ENCODE measurements around the gene MRPL2. TPM values are rescaled to one million over a fixed set of nuclear protein-coding genes. Genes with fewer than 3 reads are reported as not detected.

MRPL2 gene
- total and polyA plus RNA-seq, 2 experiments from 2014 or later = 19.7 to 71.9 TPM

DNA sequence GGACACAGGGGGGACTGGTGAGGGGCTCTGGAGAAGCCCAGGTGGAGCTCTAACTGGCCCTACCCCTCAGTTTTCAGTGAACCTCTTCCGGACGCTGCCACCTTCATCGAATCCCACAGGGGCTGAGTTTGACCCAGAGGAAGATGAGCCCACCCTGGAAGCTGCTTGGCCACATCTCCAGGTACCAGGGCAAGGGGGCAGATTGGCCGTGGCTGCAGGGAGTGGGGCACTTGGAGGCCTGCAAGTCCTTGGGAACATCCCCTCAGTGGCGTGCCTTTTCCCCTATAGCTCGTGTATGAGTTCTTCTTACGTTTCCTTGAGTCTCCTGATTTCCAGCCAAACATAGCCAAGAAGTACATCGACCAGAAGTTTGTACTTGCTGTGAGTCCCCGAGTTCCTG is 52.1 kb downstream of the MRPL2 start:
- Histone ChIP-seq H3K9me3 (ENCODE audit: low read depth) (no peaks in the 10 kb centered on the region), H3K9me2 (ENCODE audit: insufficient read depth) (no peaks in the 10 kb centered on the region), H2AFZ (no peak overlapping the region), H3F3A (ENCODE audit: insufficient read depth) (0 out of 2 replicates have a peak, but pooled peaks cover 13% of the 10 kb centered on the region), H3K79me2 (ENCODE audit: insufficient read depth) (peaks cover 19% of the 10 kb centered on the region), H3K36me3 (ENCODE audit: low read depth) (peaks cover 8% of the 10 kb centered on the region; the same call in 1 of the 2 replicates), H3K27me3 (replicated peaks; ENCODE audit: insufficient read depth) (no peaks in the 10 kb centered on the region), H3K4me2 (ENCODE audit: unreplicated experiment) (no peak overlapping the region), H3K27ac (no peak overlapping the region), H3K4me3 (no peak overlapping the region), H3K9ac (no peak overlapping the region), H3K4me1 (ENCODE audit: insufficient read depth) (peaks cover 6% of the 10 kb centered on the region; the same call in 1 of the 2 replicates), H4K20me1 (ENCODE audit: insufficient read depth) (no peaks in the 10 kb centered on the region)
- WGBS, 2 experiments (ENCODE audit: low coverage in 1 of 2, low lambda C conversion rate in 2 of 2, missing lambda C conversion rate in 2 of 2) = 97 to 99% methylated on average over 9 of the region's 9 CpGs
- no peak for DNase-seq
- TF ChIP-seq EZH2 (IDR thresholded peaks at IDR 0.05; ENCODE audit: insufficient read depth, poor library complexity, severe bottlenecking) (no peak), EZH2phosphoT487 (IDR thresholded peaks at IDR 0.05; ENCODE audit: insufficient read depth, low read depth) (no peak)
- in situ Hi-C loops (cut with MboI) = no loop called here

DNA sequence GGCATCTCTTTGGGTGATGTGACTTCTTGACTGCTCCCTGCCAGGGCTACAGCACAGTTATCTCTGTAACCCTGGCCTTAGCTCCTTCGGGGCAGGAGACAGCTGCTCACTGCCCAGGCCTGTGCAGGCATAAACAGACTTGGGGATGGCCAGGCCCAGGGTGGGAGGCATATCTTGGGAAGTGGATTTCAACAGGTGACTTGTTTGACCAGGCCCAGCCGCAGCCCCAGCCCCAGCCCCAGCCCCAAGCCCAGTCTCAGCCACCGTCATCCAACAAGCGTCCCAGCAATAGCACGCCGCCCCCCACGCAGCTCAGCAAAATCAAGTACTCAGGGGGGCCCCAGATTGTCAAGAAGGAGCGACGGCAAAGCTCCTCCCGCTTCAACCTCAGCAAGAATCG is 53.0 kb downstream of the MRPL2 start:
- Histone ChIP-seq H3K36me3 (ENCODE audit: low read depth) (peaks cover 5% of the 10 kb centered on the region; the same call in 1 of the 2 replicates), H3K9me3 (ENCODE audit: low read depth) (no peaks in the 10 kb centered on the region), H3K79me2 (ENCODE audit: insufficient read depth) (peaks cover 14% of the 10 kb centered on the region), H3K4me3 (no peak overlapping the region), H3K9me2 (ENCODE audit: insufficient read depth) (no peaks in the 10 kb centered on the region), H3K4me2 (ENCODE audit: unreplicated experiment) (no peak overlapping the region), H3K27ac (no peak overlapping the region), H3F3A (ENCODE audit: insufficient read depth) (0 out of 2 replicates have a peak, but pooled peaks cover 13% of the 10 kb centered on the region), H2AFZ (no peak overlapping the region), H3K27me3 (replicated peaks; ENCODE audit: insufficient read depth) (no peaks in the 10 kb centered on the region), H3K9ac (no peak overlapping the region), H3K4me1 (ENCODE audit: insufficient read depth) (no peaks in the 10 kb centered on the region), H4K20me1 (ENCODE audit: insufficient read depth) (no peaks in the 10 kb centered on the region)
- 96 to 97% methylated on average over 11 of the region's 11 CpGs for WGBS, 2 experiments (ENCODE audit: low coverage in 1 of 2, low lambda C conversion rate in 2 of 2, missing lambda C conversion rate in 2 of 2)
- in situ Hi-C loops (cut with MboI) = no loop called here
- no peak for DNase-seq
- TF ChIP-seq EZH2phosphoT487 (IDR thresholded peaks at IDR 0.05; ENCODE audit: insufficient read depth, low read depth) (no peak), EZH2 (IDR thresholded peaks at IDR 0.05; ENCODE audit: insufficient read depth, poor library complexity, severe bottlenecking) (no peak)

DNA sequence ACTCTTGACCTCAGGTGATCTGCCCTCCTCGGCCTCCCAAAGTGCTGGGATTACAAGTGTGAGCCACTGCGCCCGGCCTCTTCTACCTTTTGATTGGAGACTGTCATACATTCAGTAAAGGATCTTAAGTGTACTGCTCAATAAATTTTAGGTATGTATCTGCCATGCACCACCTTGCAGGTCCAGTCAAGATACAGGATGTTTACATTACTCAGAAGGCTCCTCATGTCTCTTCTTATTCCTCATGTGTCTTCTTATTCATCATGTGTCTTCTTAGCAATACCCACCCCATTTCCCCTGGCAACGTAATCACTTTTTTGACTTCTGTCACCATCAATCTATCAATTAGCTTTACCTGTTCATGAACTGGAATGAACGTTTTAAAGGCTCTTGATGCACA is 53.4 kb downstream of the MRPL2 start:
- Histone ChIP-seq H3K79me2 (ENCODE audit: insufficient read depth) (peaks cover 11% of the 10 kb centered on the region), H3K36me3 (ENCODE audit: low read depth) (peaks cover 5% of the 10 kb centered on the region; the same call in 1 of the 2 replicates), H3K27me3 (replicated peaks; ENCODE audit: insufficient read depth) (no peaks in the 10 kb centered on the region), H3K27ac (no peak overlapping the region), H3K4me2 (ENCODE audit: unreplicated experiment) (no peak overlapping the region), H3K4me3 (no peak overlapping the region), H3K9me2 (ENCODE audit: insufficient read depth) (no peaks in the 10 kb centered on the region), H3K4me1 (ENCODE audit: insufficient read depth) (no peaks in the 10 kb centered on the region), H3K9me3 (ENCODE audit: low read depth) (no peaks in the 10 kb centered on the region), H3K9ac (no peak overlapping the region), H4K20me1 (ENCODE audit: insufficient read depth) (no peaks in the 10 kb centered on the region), H3F3A (ENCODE audit: insufficient read depth) (0 out of 2 replicates have a peak, but pooled peaks cover 13% of the 10 kb centered on the region), H2AFZ (no peak overlapping the region)
- no peak for TF ChIP-seq EZH2 (IDR thresholded peaks at IDR 0.05; ENCODE audit: insufficient read depth, poor library complexity, severe bottlenecking)
- TF ChIP-seq EZH2phosphoT487 (IDR thresholded peaks at IDR 0.05; ENCODE audit: insufficient read depth, low read depth) = no peak
- WGBS, 2 experiments (ENCODE audit: low coverage in 1 of 2, low lambda C conversion rate in 2 of 2, missing lambda C conversion rate in 2 of 2) = 83 to 86% methylated on average over 5 of the region's 5 CpGs
- in situ Hi-C loops (cut with MboI) = no loop called here
- DNase-seq = no peak

Other genes with a start within 250 kb of the MRPL2 start
- 112 and 133 TPM in 2 replicates for gene RPL7L1, start 179.8 kb downstream of the MRPL2 start, total RNA-seq (2014; rRNA removed; shearing (Covaris generic))
- 88.2 and 92.0 TPM in 2 replicates for gene RPL7L1, start 179.8 kb downstream of the MRPL2 start, polyA plus RNA-seq (2016; fragmentation: Nextera tagmentation; extraction: Ambion mirVana)
- gene PTCRA, start 143.4 kb downstream of the MRPL2 start, total RNA-seq (2014; rRNA removed; shearing (Covaris generic)) = not detected in 2 replicates
- not detected in 2 replicates for gene PTCRA, start 143.4 kb downstream of the MRPL2 start, polyA plus RNA-seq (2016; fragmentation: Nextera tagmentation; extraction: Ambion mirVana)
- gene CNPY3, start 130.0 kb downstream of the MRPL2 start, total RNA-seq (2014; rRNA removed; shearing (Covaris generic)) = 41.4 and 45.1 TPM in 2 replicates
- 58.6 and 63.6 TPM in 2 replicates for gene CNPY3, start 130.0 kb downstream of the MRPL2 start, polyA plus RNA-seq (2016; fragmentation: Nextera tagmentation; extraction: Ambion mirVana)
- gene GNMT, start 98.7 kb downstream of the MRPL2 start, total RNA-seq (2014; rRNA removed; shearing (Covaris generic)) = not detected in 2 replicates
- not detected in 2 replicates for gene GNMT, start 98.7 kb downstream of the MRPL2 start, polyA plus RNA-seq (2016; fragmentation: Nextera tagmentation; extraction: Ambion mirVana)
- gene PEX6, start 80.3 kb downstream of the MRPL2 start, total RNA-seq (2014; rRNA removed; shearing (Covaris generic)) = 44.2 and 51.1 TPM in 2 replicates
- 12.5 and 12.7 TPM in 2 replicates for gene PEX6, start 80.3 kb downstream of the MRPL2 start, polyA plus RNA-seq (2016; fragmentation: Nextera tagmentation; extraction: Ambion mirVana)
- 39.1 and 42.7 TPM in 2 replicates for gene PPP2R5D, start 74.9 kb downstream of the MRPL2 start, total RNA-seq (2014; rRNA removed; shearing (Covaris generic))
- 40.7 and 41.4 TPM in 2 replicates for gene PPP2R5D, start 74.9 kb downstream of the MRPL2 start, polyA plus RNA-seq (2016; fragmentation: Nextera tagmentation; extraction: Ambion mirVana)
- 83.1 and 100 TPM in 2 replicates for gene MEA1, start 45.5 kb downstream of the MRPL2 start, total RNA-seq (2014; rRNA removed; shearing (Covaris generic))
- 171 and 175 TPM in 2 replicates for gene MEA1, start 45.5 kb downstream of the MRPL2 start, polyA plus RNA-seq (2016; fragmentation: Nextera tagmentation; extraction: Ambion mirVana)
- gene KLHDC3, start 45.2 kb downstream of the MRPL2 start, total RNA-seq (2014; rRNA removed; shearing (Covaris generic)) = 124 and 129 TPM in 2 replicates
- gene KLHDC3, start 45.2 kb downstream of the MRPL2 start, polyA plus RNA-seq (2016; fragmentation: Nextera tagmentation; extraction: Ambion mirVana) = 94.3 and 95.4 TPM in 2 replicates
- 45.0 and 58.3 TPM in 2 replicates for gene RRP36, start 37.8 kb downstream of the MRPL2 start, total RNA-seq (2014; rRNA removed; shearing (Covaris generic))
- gene RRP36, start 37.8 kb downstream of the MRPL2 start, polyA plus RNA-seq (2016; fragmentation: Nextera tagmentation; extraction: Ambion mirVana) = 71.6 and 74.3 TPM in 2 replicates
- gene CUL7, start 5.6 kb downstream of the MRPL2 start, total RNA-seq (2014; rRNA removed; shearing (Covaris generic)) = 50.1 and 54.1 TPM in 2 replicates
- 21.8 and 23.7 TPM in 2 replicates for gene CUL7, start 5.6 kb downstream of the MRPL2 start, polyA plus RNA-seq (2016; fragmentation: Nextera tagmentation; extraction: Ambion mirVana)
- gene KLC4, start 197 bp upstream of the MRPL2 start, total RNA-seq (2014; rRNA removed; shearing (Covaris generic)) = 15.0 and 32.2 TPM in 2 replicates
- gene KLC4, start 197 bp upstream of the MRPL2 start, polyA plus RNA-seq (2016; fragmentation: Nextera tagmentation; extraction: Ambion mirVana) = 10.4 and 10.7 TPM in 2 replicates
- gene PTK7, start 16.9 kb upstream of the MRPL2 start, total RNA-seq (2014; rRNA removed; shearing (Covaris generic)) = 146 and 162 TPM in 2 replicates
- gene PTK7, start 16.9 kb upstream of the MRPL2 start, polyA plus RNA-seq (2016; fragmentation: Nextera tagmentation; extraction: Ambion mirVana) = 110 and 113 TPM in 2 replicates
- 23.5 and 29.6 TPM in 2 replicates for gene SRF, start 111.8 kb upstream of the MRPL2 start, total RNA-seq (2014; rRNA removed; shearing (Covaris generic))
- 3.3 TPM in 2 replicates for gene SRF, start 111.8 kb upstream of the MRPL2 start, polyA plus RNA-seq (2016; fragmentation: Nextera tagmentation; extraction: Ambion mirVana)
- 15.0 and 26.1 TPM in 2 replicates for gene CUL9, start 122.8 kb upstream of the MRPL2 start, total RNA-seq (2014; rRNA removed; shearing (Covaris generic))
- gene CUL9, start 122.8 kb upstream of the MRPL2 start, polyA plus RNA-seq (2016; fragmentation: Nextera tagmentation; extraction: Ambion mirVana) = 8.5 and 8.6 TPM in 2 replicates
- 61.2 and 94.8 TPM in 2 replicates for gene DNPH1, start 170.0 kb upstream of the MRPL2 start, total RNA-seq (2014; rRNA removed; shearing (Covaris generic))
- 90.2 and 93.6 TPM in 2 replicates for gene DNPH1, start 170.0 kb upstream of the MRPL2 start, polyA plus RNA-seq (2016; fragmentation: Nextera tagmentation; extraction: Ambion mirVana)
- gene TTBK1, start 184.0 kb upstream of the MRPL2 start, total RNA-seq (2014; rRNA removed; shearing (Covaris generic)) = not detected in 2 replicates
- not detected in 2 replicates for gene TTBK1, start 184.0 kb upstream of the MRPL2 start, polyA plus RNA-seq (2016; fragmentation: Nextera tagmentation; extraction: Ambion mirVana)
- not detected in 2 replicates for gene SLC22A7, start 238.8 kb upstream of the MRPL2 start, total RNA-seq (2014; rRNA removed; shearing (Covaris generic))
- not detected in 2 replicates for gene SLC22A7, start 238.8 kb upstream of the MRPL2 start, polyA plus RNA-seq (2016; fragmentation: Nextera tagmentation; extraction: Ambion mirVana)
- not detected in 2 replicates for gene CRIP3, start 249.4 kb upstream of the MRPL2 start, total RNA-seq (2014; rRNA removed; shearing (Covaris generic))
- gene CRIP3, start 249.4 kb upstream of the MRPL2 start, polyA plus RNA-seq (2016; fragmentation: Nextera tagmentation; extraction: Ambion mirVana) = 0.39 TPM in 1 of 2 replicates, not detected in the other

All from GM23248 (cell line).